RWPE1 (cell line): ENCODE results near the gene CT47C1.

Experiments
- CTCF ChIA-PET: fragments of 350-600 bp; sonication (Branson Sonifier 250); formaldehyde crosslinking; extraction: SDS; loops from one replicate; lab custom pipeline; 2021; lab: Yijun Ruan, JAX
- POLR2A ChIA-PET: fragments of 400-600 bp; formaldehyde crosslinking; extraction: SDS; loops from one replicate; lab custom pipeline; 2020; ENCODE audit warnings: antibody characterized with exemption; ENCODE audit not compliant: low non-redundant PET; lab: Yijun Ruan, JAX
- DNase-seq: peaks from one replicate; pipeline ENCODE4 v3.0.0; 2012; ENCODE audit warnings: low spot score
- H3K27ac ChIP-seq: fragments of 450-650 bp; 2 replicates; pipeline ENCODE4 v1.5.1; 2017
- TF ChIP-seq, protein P1 (sequence below): fragments of 450-650 bp; conservative IDR thresholded peaks from 2 replicates; pipeline ENCODE4 v1.5.1; 2017; ENCODE audit warnings: low read depth, mild to moderate bottlenecking

CT47C1 gene

DNA sequence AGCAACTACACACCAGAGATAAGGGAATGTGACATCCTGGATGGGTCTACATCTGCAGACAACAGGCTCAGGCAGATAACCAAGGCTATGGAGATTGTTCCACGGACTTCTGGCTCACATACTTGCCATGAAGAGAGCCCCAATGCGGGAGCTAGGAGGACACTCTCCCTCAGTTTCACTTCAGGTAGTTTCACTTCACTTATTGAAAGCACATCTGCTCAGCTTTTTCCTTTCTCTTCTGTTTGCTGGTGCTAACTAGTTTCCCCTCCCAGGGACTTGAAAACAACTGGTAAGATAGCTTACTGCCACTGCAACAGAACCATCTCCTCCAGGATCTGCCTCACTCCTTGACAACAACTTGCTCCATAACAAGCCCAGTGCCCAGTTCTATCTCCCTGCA is 1.4 kb upstream of the CT47C1 start:
- TF ChIP-seq, protein P1, sequence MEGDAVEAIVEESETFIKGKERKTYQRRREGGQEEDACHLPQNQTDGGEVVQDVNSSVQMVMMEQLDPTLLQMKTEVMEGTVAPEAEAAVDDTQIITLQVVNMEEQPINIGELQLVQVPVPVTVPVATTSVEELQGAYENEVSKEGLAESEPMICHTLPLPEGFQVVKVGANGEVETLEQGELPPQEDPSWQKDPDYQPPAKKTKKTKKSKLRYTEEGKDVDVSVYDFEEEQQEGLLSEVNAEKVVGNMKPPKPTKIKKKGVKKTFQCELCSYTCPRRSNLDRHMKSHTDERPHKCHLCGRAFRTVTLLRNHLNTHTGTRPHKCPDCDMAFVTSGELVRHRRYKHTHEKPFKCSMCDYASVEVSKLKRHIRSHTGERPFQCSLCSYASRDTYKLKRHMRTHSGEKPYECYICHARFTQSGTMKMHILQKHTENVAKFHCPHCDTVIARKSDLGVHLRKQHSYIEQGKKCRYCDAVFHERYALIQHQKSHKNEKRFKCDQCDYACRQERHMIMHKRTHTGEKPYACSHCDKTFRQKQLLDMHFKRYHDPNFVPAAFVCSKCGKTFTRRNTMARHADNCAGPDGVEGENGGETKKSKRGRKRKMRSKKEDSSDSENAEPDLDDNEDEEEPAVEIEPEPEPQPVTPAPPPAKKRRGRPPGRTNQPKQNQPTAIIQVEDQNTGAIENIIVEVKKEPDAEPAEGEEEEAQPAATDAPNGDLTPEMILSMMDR, result no peak
- CTCF ChIA-PET, result no interaction called here
- H3K27ac ChIP-seq, result no peak overlapping the region
- no peak for DNase-seq
- POLR2A ChIA-PET, result no interaction called here

DNA sequence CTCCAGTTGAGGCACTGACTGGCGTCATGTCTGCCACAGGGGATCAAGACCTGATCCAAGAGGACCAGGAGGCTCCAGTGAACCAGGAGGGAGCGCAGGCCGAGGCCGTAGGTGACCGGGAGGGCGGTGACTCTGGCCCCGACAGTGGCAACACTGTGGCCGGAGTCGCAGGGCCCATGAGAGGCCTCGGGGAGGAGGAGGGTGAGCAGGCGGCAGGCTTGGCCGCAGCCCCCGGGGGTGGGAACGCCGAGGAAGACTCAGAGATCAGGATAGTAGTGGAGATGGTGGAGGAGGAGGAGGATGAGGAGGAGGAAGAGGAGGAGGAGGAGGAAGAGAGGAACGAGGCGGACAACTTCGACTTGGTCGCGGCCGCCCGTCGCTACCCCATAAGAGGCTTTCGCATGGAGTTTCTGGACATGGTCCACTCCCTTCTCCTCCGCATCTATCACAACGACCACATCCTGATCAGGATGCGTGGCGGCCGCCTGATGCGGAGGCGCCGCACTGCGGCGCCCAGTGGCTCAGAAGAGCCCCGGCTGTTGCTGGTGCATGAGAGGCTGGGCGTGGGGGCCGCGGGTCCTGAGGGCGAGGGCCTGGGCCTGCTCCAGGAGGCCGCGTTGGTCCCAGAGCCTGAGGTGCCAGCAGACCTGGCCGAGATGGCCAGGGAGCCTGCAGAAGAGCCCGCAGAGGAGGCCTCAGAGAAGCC is 560 bp downstream of the CT47C1 start:
- DNase-seq, result no peak
- TF ChIP-seq, protein P1, result no peak
- ChIA-PET CTCF (no interaction called here), POLR2A (no interaction called here)
- H3K27ac ChIP-seq, result no peak overlapping the region

DNA sequence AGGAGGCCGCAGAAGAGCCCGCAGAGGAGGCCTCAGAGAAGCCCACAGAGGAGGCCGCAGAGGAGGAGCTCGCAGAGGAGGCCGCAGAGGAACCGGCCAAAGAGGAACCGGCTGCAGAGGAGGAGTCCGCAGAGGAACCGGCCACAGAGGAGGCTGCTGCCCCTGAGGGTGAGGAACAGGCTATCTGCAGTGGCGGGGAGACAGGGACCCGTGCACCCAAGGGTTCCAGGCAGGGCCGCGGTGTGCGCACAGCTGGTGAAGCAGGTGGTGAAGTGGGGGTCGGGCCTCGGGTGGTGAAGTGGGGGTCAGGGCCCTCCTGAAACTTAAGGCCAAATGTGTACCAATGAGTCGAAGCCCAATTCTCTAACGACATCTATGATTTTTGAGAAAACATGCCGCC is 1.1 kb downstream of the CT47C1 start:
- TF ChIP-seq, protein P1, result no peak
- DNase-seq, result no peak
- ChIA-PET CTCF (no interaction called here), POLR2A (no interaction called here)
- no peak overlapping the region for H3K27ac ChIP-seq

DNA sequence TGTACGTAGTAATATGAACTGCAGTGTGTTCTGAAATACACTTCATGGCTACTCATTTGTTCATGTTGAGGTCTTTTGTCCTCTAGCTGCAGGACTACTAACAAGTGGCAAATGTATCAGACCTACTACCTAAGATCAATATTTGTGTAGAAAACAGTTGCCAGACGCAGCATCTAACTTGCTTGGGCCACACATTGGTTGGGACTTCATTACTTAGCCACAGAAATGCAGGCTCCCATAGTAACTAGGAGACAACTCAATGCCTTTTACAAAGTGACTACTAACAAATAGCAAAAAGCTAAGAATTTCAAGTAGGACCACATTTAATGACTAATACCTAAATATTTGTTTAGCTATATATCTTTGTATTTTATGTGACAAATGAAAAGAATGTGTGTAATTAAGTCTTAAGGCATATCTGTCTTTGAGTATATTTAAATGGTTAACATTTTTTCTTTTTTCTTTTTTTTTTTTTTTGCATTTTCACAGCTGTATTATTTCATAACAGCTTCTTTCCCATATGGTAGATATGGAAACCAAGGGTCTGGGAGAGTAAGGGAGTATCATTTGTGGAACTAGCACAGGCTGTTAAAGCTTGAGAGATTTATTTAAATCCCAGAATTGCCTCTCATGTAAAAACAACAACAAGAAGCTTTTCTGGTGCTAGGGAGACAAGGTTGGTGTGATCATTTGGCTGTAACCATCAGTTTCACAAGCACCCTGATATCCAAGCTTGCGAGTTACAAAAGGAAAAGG is 2.7 kb downstream of the CT47C1 start:
- TF ChIP-seq, protein P1, result no peak
- DNase-seq, result no peak
- no peak overlapping the region for H3K27ac ChIP-seq
- ChIA-PET POLR2A (no interaction called here), CTCF (no interaction called here)

DNA sequence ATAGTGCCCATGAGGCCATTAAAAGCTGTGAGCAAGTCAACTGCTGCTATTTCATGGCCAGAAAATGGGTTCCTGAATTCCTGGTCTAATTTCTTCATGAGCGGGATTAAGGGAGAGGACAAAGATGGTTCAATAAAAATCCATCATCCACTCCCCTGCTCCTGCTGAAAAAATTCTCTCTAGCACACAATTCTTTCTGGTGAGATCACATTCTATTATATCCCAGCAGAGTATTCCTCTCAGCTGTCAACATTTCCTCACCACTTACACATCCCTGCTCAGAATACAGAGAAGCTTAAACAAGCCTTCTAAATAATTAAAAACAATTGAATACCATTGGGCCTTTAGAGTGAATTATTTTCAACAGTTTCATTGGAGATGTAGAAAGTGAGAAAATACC is 9.5 kb downstream of the CT47C1 start:
- no peak overlapping the region for H3K27ac ChIP-seq
- TF ChIP-seq, protein P1, result no peak
- no peak for DNase-seq
- ChIA-PET POLR2A (interaction anchor here (0.5 kb wide), 1 partner anchor 258 kb away, joined by 3 read pairs; no protein-coding TSS in a partner anchor), CTCF (no interaction called here)

DNA sequence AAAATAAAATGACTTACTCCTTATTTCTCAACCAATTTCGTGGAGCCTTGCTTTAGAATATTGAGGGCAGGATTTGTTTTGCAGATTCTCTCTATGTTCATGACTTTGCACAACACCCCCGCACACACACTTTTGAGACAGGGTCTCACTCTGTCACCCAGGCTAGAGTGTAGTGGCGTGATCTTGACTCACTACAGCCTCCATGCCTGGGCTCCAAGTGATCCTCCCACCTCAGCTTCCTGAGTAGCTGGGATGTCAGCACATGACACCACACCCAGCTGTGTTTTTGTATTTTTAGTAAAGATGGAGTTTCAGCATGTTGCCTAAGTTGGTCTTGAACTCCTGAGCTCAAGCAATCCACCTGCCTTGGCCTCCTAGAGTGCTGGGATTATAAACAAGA is 12.0 kb downstream of the CT47C1 start:
- TF ChIP-seq, protein P1, result no peak
- no peak for DNase-seq
- H3K27ac ChIP-seq, result no peak overlapping the region
- CTCF ChIA-PET, result no interaction called here
- POLR2A ChIA-PET, result no interaction called here
